DMS79 treated with DMSO at 0.1 percent for 48 hours (cell line): ENCODE measurements around the gene TPRX2.
"Not testable (repeated sequence)": the region's sequence is repeated elsewhere in the genome, so short reads cannot be mapped to it uniquely, and the experiment has no call there.

Experiments used
- DNase-seq: peaks from one replicate; lab custom pipeline; 2025; lab: John Stamatoyannopoulos, UW

Gene TPRX2

GRCh38 chr19:47861630-47862029 is 2.6 kb downstream of the TPRX2 start:
- DNase-seq = no peak

DNA sequence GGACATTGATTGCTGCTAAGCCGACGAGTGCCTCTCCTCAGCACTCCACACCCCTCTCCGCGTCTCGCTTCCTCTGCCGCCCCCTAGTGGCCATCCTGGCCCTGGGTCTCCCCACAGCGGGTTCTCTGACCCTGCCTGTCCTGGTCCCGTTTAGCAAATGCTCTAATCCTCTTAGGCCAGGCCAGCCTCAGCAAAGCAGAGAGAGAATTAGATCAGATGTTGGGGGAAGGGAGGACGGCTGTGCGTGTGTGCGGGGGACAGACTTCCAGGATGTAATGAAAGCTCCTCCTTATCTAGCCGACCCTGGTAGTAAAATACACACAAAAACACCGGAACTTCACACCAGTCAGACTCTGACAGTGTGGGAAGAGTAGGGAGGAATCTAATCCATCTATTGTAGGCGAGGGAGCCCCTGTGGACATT is 4.5 kb downstream of the TPRX2 start:
- DNase-seq = peak; percentile 27

GRCh38 chr19:47865166-47865565 is 6.1 kb downstream of the TPRX2 start:
- DNase-seq = no peak

DNA sequence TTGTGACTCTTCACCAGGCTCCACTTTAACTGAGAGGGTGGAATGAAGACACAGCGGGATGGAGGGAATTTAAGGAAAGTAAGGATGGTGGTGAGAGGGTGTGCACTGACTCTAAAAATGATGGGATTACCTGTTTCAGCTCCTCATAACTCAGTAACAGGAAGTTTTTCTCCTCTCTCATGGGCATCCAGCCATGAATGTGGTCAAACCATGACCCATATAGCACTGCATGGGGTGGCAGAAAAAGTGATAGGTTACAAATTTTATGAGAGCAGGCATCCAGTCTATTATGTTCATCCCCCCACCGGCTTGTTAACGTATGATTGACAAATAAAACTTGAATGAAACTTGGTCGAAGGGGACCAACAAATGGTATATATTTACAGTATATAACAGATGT is 19.9 kb downstream of the TPRX2 start:
- DNase-seq = no peak

- DNase-seq = not testable (repeated sequence)
These were observed 20.4 kb downstream of the TPRX2 start for GRCh38 chr19:47879385-47879784.

DNA sequence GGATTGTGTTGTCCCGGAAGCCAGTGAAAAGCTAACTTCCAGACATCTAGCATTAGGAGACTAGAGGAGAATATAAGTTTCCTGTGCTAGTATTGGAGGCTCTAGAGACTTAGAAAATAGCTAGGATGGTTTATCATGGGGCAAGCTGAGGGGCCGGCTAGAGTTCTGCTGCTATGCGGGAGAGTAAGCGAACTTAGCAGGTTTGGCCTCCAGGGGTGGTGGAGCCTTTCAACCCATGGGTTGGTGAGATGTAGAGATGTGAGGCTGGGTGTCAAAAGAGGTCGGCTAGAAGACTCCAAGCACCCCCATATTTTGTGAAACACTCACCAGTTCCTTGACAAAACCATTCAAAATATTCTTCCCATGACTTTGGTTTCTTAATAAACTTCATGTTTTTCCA is 22.7 kb downstream of the TPRX2 start:
- no peak for DNase-seq

DNA sequence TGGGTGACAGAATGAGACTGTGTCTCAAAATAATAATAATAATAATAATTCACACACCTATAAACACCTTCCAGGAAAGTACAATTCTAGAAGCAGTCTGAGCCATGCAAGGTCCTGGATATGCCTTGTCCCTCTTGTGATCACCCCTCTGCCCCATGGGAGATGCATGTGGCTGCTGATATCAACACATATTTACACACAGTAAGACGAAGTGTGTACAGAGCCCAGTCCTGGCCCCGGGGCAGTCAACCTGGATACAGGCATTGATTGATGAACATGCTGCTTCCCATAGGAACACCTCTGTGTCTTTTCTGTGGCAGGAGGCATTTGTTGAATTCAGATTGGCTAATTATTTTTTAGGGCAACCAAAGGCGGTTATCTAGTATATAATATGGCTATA is 23.9 kb downstream of the TPRX2 start:
- no peak for DNase-seq

DNA sequence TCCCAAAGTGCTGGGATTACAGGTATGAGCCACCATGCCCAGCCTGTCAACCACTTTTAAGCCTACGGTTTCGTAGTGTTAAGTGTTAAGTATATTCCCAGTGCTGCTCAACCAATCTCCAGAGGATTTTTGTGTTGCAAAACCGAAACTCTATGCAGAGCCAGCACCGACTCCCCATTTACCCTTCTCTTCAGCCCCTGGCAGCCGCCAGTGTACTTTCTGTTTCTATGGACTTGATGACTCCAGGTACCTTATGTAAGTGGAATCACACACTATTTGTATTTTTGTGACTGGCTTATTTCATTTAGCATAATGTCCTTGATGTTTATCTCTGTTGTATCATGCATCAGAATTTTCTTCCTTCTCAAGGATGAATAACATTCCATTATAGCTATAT is 26.0 kb downstream of the TPRX2 start:
- DNase-seq = no peak

GRCh38 chr19:47886010-47886559 is 27.1 kb downstream of the TPRX2 start, which contains the start of gene SULT2A1:
SULT2A1 (minus strand) TSS chr19:47886315; CDS start chr19:47886257, 58 bp downstream.
- DNase-seq = no peak

- no peak for DNase-seq
These were observed 32.0 kb downstream of the TPRX2 start for GRCh38 chr19:47890865-47891621.

DNA sequence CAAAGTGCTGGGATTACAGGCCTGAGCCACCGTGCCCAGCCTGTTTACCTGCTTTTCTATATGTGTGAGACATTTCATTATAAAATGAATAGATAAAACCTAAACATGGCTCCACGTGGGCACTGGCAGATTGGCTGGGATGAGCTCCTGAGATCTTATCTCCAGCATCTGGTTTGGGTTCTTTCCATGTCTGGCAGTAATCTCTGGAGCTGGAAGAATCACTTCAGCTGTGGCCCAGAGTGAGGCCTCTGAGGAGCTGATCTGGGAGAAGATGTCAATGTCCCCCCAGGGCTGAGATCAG is 32.5 kb downstream of the TPRX2 start:
- no peak for DNase-seq

DNA sequence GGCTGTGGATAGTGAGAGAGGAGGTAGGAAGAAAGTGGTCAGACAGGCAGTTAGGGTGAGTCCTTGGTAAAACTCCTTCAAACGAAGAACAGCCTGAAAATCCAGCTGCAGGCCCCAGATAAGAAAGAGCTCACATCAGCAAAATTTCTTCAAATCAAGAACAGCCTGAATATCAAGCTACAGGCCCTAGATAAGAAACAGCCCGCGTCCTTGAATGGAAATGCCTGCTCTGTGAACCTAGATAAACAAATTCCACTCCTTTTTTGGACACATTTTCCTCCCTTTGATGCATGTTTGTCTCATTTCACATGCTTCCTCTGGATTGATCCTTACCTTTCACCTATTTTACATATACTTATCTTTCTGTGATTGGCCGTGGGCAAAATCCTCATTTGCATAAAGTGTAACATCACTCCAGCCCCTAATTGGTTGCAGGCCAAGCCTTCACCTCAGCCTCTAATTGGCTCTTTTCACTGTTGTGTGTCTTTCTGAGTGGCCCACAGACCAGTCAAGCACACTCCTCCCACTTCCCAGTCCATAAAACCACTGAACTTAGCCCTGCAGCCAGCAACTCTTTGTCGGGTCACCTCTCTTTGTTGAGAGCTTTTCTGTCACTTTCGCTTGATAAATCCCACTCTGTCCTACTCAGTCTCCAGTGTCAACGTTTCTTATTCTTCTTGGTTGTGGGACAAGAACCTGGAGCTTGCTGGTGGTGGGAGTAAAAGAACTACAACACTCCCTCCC is 33.1 kb downstream of the TPRX2 start:
- no peak for DNase-seq

DNA sequence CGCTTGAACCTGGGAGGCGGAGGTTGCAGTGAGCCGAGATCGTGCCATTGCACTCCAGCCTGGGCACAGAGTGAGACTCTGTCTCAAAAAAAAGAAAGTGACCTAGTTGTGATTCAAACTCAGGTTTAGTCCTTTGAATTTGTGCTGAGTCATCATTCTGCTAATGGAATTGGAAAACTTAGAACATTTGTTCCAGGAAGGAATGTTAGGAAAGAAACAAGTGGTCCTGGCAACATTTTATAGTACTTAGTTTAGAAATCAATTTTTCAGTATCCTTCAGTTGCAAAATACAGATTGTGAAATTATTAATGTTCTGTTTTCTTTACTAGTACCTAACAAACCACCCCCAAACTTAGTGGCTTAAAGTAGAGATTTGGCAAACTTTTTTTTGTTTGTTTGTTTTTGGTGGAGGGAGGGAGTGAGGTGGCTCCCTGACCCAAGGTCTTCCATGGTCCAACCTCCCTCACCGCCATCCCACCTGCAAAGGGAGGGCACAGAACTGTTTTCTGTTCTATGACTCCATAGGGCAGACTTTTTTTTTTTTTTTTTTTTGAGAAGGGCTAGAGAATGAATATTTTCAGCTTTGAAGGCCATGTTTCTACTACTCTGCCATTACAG is 36.2 kb downstream of the TPRX2 start:
- DNase-seq = no peak

- DNase-seq = no peak
These were observed 37.0 kb downstream of the TPRX2 start for GRCh38 chr19:47896019-47896418.

DNA sequence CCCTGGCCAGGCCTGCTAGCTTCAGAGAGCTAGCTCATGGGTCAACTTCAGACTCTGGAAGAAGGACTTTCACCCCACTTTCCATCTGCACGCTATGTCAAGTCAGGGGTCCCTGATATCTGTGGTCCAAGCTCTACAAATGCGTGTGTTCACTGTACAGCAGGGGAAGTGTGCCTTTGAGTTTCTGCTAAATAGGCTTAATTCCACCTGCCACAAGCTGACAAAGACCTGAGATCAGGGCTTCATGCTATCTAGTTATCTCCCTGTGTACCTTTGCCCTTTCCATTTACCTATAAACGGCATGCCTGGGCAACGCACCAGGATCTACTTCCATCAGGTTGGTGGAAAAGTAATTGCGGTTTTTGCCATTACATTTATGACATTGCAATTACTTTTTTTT is 37.7 kb downstream of the TPRX2 start:
- DNase-seq = no peak

GRCh38 chr19:47897861-47898260 is 38.8 kb downstream of the TPRX2 start:
- no peak for DNase-seq

DNA sequence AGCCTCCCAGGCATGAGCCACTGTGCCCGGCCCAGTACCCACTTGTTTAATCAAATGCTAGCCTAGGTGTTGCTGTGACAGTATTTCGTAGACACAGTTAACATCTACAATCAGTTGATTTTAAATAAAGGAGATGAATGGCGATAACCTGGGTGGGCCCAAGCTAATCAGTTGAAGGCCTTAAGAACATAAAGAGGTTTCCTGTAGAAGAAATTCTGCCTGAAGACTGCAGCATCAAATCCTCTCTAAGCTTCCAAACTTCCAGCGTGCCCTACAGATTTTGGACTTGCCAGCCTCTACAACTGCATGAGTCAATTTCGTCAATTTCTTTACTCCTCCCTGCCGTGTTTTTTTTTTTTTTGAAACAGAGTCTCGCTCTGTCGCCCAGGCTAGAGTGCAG is 40.3 kb downstream of the TPRX2 start:
- DNase-seq = no peak

DNA sequence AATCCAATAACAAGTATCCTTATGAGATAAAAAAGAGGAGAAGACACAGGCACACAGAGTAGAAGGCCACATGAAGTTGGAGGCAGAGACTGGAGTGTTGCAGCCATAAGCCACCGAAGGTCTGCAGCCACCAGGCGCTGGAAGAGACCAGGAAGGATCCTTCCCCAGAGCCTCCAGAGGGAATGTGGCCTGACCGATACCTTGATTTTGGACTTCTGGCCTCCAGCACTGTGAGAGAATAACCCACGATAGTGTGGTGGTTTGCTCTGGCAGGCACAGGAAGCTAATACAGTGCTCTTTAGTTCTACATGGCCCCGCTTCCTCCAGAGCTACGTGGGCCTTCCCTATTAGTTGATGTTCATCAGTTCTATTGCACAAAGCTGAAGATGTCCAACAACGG is 42.3 kb downstream of the TPRX2 start:
- no peak for DNase-seq

- DNase-seq = not testable (repeated sequence)
These were observed 50.3 kb downstream of the TPRX2 start for GRCh38 chr19:47909350-47909749.

DNA sequence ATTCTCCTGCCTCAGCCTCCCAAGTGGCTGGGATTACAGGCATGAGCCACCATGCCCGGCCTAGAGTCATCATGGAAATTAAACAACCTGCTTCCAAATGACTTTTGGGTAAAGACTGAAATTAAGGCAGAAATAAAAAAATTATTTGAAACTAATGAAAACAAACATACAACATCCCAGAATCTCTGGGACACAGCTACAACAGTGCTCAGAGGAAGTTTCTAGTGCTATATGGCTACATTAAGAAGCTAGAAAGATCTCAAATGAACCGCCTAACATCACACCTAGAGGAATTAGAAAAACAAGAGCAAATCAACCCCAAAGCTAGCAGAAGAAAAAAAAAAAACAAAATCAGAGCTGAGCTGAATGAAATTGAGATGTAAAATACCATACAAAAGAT is 51.2 kb downstream of the TPRX2 start:
- not testable (repeated sequence) for DNase-seq
